CD4-positive, alpha-beta T cell treated with Interleukin-12 subunit alpha and Interleukin-12 subunit beta, for 1 hour (primary cell): ENCODE data around the gene HTR1E.
A peak's percentile ranks its signal among the peaks of the same experiment; 100 is the strongest.
"Not testable (repeated sequence)": the region's sequence is repeated elsewhere in the genome, so short reads cannot be mapped to it uniquely, and the experiment has no call there.

Experiments used
- DNase-seq: peaks from one replicate; pipeline ENCODE4 v3.0.0-alpha.2; 2020

HTR1E gene

DNA sequence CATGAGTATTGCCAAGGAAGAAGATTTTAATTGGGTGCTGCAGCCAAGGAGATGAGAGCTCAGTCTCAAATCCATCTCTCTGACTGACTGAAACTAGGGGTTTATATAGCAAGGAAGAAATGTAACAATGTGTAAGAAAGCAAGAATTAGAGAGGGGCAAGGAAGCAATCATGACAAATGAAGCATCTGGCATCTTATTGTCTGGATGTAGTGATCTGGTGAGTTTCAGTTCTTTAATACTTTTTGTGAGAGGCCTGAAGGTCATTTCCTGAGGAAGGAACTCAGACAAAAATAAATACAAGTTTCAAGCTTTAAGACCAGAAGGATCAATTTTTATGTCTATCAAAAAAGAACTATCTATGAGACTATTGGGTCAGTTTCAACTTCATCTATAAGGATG is 64.2 kb downstream of the HTR1E start:
- DNase-seq = no peak

DNA sequence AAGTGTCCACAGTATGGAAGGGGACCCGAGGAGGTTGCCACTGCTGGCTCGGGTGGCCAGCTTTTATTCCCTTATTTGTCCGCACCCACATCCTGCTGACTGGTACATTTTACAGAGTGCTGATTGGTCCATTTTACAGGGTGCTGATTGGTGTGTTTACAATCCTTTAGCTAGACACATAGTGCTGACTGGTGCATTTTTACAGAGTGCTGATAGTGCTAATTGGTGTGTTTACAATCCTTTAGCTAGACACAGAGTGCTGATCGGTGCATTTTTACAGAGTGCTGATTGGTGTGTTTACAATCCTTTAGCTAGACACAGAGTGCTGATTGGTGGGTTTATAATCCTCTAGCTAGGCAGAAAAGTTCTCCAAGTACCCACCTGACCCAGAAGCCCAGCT is 65.1 kb downstream of the HTR1E start:
- not testable (repeated sequence) for DNase-seq

DNA sequence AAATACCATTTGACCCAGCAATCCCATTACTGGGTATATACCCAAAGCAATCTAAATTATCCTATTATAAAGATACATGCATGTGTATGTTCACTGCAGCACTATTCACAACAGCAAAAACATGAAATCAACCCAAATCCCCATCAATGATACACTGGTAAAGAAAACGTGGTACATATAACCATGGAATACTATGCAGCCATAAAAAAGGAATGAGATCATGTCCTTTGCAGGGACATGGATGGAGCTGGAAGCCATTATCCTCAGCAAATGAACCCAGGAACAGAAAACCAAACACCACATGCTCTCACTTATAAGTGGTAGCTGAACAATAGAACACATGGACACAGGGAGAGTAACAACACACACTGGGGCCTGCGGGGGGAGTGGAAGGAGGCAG is 69.2 kb downstream of the HTR1E start:
- DNase-seq = not testable (repeated sequence)

DNA sequence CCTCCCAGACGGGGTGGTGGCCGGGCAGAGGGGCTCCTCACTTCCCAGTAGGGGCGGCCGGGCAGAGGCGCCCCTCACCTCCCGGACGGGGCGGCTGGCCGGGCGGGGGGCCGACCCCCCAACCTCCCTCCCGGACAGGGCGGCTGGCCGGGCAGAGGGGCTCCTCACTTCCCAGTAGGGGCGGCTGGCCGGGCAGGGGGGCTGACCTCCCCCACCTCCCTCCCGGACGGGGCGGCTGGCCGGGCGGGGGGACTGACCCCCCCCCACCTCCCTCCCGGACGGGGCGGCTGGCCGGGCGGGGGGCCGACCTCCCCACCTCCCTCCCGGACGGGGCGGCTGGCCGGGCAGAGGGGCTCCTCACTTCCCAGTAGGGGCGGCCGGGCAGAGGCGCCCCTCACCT is 72.3 kb downstream of the HTR1E start:
- not testable (repeated sequence) for DNase-seq

DNA sequence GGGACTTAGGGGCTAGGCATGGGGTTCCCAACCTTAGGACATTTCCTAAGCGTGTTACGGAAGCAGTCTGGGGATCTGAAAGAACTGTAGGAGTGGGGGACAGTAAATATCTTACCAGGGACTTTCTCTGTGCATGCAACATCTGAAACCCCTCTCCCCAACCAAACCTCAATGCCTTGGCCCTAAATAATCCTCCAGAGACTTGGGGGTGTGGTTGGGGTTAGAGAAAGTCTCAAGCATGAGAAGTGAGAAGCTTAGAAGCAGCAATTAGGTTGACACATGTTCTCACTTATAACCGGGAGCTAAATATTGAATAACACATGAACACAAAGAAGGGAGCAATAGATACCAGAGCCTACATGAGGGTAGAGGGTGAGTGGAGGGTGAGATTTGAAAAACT is 74.7 kb downstream of the HTR1E start:
- no peak for DNase-seq

DNA sequence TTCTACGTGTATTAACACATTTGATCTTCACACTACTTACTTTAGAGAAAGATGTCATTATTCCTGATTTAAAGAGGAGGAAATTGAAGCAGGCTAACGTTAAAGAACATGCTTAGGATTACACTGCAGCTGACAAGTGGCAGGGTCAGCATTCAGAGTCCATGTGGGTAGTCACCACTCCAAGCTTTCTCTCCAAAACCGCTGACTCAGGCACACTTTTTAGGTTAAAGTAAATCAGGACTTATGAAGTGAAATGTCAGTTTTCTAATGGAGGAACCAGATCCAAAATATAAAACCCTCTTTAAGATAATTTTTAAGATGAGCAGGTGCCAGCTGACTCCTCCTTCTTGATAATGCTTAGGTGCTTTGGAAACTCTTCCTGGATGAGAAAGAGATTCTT is 75.4 kb downstream of the HTR1E start:
- DNase-seq = no peak

DNA sequence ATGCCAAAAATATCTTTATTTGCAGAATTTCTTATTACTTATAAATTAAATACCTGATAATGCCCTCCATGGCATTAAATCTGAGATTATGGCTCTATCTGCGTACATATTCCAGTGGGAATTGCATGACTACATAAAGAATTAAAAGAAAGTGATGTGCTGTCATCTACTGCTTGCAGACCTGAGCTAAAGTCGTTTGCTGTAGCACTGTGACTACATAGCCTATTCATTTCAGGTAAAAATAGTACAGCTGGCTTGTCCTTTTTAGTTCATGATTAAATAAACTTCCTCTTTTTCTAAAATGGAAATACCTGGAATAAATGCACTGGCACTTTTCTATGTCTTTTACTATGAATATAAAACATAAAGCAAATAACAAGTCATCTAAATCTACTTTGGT is 79.4 kb downstream of the HTR1E start:
- no peak for DNase-seq

DNA sequence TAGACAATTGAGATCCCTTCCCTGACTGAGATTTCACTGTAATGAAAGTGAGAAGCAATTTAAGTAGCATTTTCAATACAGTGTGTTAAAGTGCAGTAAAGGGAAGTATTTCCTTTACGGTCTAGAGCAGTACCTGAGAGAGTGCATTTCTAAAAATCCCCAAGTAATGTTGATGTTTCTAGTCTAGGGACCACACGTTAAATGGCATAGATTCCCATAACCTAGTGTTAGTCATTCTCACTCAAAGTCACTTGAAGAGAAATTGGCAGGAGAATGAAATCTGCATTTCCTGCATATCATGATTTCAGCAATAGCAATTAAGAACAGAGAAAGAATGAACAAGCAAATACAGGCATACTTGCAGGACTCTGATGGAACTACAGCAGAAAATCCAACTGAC is 89.7 kb downstream of the HTR1E start:
- DNase-seq = no peak

DNA sequence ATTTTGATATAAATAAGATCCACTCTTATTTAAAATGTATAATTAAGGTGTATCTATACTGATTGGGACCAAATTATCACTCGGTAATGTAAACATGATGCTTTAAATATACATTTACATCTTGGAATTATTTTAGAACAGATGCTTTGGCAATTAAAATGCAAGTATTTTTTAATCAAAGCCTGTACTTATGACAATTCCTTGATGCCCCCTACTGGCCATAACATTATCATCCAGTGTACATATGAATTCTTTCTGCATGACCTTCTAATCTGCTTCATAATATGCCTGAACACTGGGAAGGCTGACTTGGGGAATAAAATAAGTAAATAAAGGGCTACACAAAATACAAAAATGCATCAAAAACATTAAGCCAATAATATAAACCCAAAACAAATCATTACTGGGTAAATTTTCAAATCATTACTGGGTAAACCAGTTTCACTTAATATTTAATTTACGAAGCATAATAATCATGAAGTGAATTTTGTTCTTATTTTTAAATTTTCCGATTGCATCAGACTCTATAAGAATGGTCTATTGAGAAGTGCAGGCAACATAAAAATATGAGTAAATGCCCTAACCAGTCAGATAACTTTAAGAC is 92.5 kb downstream of the HTR1E start:
- peak; percentile 4 for DNase-seq

DNA sequence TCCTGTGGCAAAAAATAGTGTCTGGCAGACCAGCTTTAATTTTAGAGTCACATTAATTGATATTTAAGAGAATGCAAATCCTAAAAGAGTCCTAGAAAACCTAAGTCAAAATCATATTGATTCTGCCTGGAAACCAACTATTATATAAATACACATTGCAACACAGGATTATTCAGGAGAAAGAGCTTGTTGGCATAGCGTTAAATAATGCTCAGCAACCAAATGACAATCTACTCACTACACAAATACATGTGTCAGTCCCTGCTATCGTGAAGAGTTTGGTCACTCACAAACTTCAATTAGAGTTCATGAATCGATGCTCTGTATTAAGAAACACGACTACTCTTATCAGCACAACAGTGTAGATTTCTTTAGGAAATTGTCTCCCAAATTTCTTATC is 103.4 kb downstream of the HTR1E start:
- DNase-seq = no peak

DNA sequence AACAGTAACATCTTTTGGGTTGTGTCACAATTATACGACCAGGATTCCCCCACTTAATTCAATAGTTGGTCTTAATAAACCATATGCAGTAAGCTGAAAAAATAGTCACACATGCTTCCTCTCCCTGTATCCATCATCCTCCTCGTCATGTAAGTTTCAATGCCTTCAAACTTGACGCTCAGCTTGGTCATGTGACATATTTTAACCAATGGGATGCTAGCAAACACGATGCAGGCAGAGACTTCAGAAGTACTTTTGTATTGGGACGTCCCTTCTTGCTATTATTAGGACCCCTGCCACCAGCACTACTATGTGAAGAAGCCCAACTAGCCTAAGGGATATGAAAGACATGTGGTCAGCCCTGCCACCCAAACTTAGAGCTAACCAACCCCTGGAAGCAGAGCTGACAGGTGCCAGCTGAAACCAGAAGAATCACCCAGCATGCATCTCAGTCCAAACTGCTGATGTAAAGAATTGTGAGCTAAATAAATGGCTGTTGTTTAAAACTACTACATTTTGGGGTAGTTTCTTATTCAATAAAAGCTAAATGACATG is 108.3 kb downstream of the HTR1E start:
- no peak for DNase-seq

DNA sequence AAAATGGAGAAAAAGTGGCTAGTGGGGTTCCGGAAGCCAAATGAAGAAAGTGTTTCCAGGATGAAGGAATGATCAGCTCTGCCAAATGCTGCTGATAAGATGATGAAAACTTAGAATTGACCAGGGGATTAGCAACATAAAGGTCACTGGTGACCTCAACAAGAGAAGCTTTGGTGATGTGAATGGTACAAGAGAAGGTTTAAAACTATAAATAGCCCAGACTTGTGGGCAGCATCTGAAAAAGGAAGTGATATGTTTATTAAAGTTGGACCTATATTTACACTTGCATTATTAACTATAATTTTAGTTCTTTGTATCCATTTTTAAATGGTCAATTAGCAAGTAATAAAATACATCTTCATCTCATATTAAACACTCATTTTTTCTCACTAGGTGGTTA is 112.5 kb downstream of the HTR1E start:
- DNase-seq = no peak

DNA sequence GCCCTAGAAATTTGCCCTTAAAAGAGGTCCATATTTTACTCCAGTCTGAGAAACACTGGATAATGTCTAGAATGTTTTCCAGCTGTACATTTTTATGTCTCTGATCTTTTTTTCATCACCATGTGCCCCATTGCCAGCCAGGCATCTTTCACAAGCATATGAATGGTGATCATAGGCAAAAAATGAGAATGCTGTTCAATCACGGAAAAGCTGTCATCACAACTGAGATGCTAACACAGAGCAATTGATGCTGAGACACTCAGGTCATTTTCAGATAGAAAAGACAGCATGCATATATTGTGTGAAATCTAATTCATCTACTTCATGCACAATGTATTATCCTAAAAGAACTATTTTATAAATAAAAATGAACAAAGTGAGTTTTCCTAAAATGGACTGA is 116.0 kb downstream of the HTR1E start:
- DNase-seq = no peak

DNA sequence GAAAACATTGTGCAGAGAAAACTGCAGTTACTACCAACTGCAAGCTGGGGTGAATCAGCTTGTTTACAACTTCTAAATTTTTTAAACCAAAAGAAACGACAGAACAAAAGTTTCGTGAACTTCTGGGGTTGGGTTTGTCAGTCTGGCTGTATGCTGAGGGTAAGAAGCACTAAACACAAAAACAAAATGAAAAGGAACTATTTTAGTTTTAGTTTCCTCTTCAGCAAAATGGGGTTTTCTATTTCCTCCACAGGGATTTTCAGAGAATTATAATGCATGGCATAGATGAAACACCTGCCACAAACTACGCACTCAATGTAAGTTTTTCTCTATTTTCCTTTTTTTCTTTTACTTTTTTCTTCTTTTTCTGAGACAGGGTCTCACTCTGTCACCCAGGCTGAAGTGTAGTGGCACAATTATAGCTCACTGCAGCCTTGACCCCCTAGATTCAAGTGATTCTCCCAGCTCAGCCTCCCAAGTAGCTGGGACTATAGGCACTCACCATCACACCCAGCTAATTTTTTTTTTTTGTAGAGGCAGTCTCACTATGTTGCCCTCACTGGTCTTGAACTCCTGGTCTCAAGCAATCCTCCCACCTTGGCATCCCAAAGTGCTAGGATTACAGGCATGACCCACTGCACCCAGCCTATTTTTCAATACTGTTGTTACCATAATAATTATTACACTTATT is 117.0 kb downstream of the HTR1E start:
- no peak for DNase-seq

DNA sequence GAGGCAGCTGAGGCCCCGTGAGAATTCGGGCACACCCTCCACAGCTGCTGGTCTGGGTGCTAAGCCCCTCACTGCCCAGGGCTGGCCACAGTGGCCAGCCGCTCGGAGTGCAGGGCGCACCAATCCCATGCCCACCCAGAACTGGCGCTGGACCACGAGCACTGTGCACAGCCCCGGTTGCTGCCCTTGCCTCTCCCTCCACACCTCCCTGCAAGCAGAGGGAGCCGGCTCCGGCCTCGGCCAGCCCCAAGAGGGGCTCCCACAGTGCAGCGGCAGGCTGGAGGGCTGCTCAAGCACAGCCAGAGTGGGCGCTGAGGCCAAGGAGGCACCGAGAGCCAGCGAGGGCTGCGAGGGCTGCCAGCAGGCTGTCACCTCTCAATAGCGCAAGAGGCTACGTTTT is 122.6 kb downstream of the HTR1E start:
- no peak for DNase-seq

DNA sequence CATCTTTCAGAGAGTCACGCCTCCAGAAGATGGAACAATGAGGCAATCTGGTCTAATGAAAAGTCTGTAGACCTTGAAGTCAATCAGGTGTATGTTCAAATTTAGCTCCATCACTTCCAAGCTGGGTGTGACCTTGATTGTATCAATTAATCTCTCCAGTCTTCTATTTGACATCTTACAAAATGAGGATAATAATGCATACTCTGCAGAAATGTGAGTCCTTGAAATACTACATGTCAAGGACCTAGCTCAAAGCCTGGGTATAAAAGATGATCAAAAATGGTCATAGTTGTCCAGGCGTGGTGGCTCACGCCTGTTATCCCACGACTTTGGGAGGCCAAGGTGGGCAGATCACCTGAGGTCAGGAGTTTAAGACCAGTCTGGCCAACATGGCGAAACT is 127.8 kb downstream of the HTR1E start:
- no peak for DNase-seq
